NCI-H748 (cell line): ENCODE results near the gene IFI30.

Experiments used
- DNase-seq: peaks from one replicate; lab custom pipeline; 2025; ENCODE audit not compliant: unreplicated experiment; lab: John Stamatoyannopoulos, UW

IFI30 gene

DNA sequence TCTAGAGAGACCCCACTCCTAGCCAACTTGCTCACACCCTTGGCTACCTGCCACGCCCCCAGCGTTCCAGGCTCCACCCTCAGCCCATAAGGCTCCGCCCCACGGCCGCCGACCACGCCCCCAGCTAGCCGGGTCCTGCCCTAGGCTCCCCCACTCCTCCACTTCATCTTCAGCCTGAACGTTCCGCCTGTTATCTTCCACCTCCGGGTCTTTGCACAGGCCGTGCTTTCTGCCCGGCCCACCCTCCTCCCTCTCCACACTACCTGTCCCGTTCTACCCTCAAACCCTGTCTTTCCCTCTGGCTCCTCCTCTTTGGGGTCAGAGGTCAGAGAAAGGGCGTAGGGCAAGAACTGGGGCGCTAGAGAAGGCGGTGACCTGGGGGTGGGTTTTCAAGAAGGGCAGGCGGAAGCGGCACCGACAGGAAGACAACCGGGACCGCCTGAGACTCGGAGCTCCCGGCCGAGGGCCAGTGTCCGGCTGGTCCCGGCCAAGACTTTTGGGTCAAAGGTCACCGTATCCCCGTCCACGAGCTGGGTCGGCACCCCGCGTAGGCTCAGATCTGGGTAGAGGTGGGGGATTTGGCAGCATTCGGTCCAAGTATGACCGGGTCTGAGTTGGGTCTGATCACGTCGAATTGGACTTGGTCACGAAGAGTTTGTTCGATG, 50.4 kb downstream of the IFI30 start:
- peak; percentile 34 for DNase-seq

DNA sequence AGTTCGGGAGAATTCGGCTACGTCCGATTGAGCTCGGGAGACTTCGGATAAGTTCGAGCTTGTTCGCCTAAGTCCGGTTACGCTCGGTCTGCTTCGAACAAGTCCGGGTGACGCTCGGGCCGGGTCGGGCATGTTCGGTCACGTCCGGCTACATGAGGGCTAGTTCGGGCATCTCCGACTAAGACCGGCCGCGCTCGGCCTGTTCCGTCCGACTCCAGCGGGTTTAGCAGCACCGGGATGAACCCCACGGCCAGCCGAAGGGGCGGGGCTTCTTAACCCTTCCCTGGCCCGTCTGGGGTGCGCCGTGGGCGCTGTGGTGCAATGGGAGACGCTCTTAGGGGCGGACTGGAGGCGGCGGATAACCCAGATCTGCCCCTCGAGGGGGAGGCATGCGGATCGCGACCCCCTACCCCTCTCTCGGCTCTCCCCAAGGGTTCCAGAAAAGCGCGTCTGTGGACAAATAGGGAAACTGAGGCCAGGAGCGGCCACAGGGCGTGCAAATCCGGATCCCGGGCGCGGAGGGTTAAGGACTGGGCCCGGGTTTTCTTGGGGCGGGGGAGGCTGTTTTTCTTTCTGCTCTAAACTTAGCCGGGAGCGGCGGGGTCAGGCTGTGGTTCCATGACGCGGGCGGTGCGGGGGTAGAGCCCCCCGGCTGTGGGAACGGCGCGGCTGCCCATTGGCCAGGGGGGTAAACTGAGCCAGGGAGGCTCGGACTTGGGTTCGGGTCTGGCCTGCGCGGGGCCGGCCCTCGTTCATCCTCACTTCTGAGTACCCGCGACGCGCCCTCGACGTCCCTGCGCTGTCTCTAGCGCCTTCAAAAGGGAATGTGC, 51.1 kb downstream of the IFI30 start:
- DNase-seq, result peak; percentile 98

GRCh38 chr19:18225355-18225701, 51.7 kb downstream of the IFI30 start:
- DNase-seq, result no peak

DNA sequence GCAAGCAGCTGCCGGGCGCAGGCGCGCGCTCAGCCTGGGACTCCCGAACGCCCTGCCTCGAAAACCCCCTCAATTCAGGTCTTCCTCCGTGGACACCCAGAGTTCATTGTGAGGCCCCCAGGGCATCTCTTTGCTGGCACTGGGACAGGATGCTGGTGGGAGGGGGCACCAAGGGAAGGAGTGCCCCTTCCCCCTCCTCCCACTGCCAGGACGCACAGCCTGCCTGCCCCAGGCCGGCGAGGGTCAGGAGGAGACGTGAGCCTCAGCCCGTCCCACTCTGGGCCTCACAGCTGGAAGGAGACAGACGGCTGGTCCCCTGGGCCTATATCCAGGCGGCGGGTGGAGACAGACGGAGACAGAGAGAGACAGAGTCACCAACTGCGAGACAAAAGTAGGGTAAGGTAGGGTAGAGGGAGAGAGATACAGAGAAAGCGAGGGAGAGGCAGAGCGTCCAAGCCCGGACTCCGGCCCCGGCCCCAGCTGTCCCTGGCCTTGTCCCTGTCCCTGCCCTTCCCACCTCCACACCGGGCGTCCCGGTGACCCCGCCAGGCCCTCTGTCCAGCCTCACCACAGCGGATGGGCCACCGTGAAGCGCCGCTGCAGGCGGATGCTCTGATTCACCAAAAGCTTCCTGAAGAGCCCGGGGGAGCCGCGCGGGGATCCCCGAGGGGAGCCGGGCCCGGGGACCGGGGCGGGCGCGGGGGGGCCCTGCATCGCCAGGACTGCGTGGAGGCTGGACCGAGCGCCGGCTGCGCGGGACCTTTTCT, 52.3 kb downstream of the IFI30 start, which contains the start of gene PDE4C:
Gene PDE4C (minus strand): TSS at position 737 of the 767 bp plus-strand sequence. CDS start 23 bp downstream, at position 714.
- DNase-seq, result no peak

DNA sequence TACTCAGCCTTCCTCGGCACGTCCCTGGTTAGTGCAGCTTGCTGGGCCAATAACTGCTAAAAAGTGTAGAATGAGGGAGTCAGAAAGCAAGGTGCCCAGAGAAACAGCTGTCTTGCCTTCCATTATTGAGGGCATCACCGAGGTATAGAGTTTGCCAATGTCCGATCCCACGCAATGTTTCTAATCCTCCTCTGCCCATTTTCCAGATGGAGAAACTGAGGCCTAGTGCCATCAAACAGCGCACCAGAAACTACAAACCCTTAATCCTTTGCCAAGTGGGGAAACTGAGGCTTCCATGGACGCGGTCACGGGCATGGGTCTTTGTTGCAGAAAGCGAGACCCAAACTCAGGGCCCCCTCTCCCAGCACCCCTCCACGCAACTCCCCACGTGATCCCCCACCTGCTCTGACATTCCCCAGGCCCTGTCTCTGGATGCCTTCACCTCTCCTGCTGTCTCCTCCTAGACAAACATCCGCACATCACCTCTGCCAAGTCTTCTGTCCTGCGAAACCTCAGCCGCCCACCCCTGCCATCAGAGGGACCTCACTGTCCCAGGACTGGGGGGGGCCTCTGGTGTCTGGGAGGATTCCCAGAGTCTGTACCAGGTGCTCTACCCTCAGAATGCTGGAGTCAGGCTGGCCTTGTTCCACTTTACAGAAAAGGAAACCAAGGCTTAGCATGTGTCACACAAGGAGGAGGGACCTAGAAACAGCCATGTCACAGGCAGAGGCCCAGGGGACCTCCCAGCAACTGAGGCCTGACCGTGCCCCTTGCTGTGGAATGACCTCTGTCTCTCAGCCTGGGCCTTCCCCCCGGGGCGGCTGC, 53.6 kb downstream of the IFI30 start:
- DNase-seq, result no peak
